NCI-H1436 (cell line): ENCODE results near the gene IPPK.

Experiments used
- DNase-seq: peaks from one replicate; lab custom pipeline; 2025; lab: John Stamatoyannopoulos, UW

IPPK gene

GRCh38 chr9:92686954-92687353, 17.0 kb upstream of the IPPK start:
- no peak for DNase-seq

GRCh38 chr9:92685022-92685421, 15.1 kb upstream of the IPPK start:
- no peak for DNase-seq

GRCh38 chr9:92682269-92682668, 12.3 kb upstream of the IPPK start:
- no peak for DNase-seq

GRCh38 chr9:92680166-92681119, 10.5 kb upstream of the IPPK start:
- no peak for DNase-seq

- no peak for DNase-seq
These were observed 9.7 kb upstream of the IPPK start for GRCh38 chr9:92679413-92680165.

GRCh38 chr9:92671323-92671722, 1.4 kb upstream of the IPPK start:
- no peak for DNase-seq

- DNase-seq, result no peak
These were observed 423 bp downstream of the IPPK start for GRCh38 chr9:92669527-92669889.

GRCh38 chr9:92668746-92669526, 995 bp downstream of the IPPK start:
- no peak for DNase-seq

- DNase-seq, result no peak
These were observed 2.9 kb downstream of the IPPK start for GRCh38 chr9:92666912-92667532.

- DNase-seq, result no peak
These were observed 3.7 kb downstream of the IPPK start for GRCh38 chr9:92666236-92666635.

GRCh38 chr9:92665836-92666235, 4.1 kb downstream of the IPPK start:
- DNase-seq, result no peak

- DNase-seq, result no peak
These were observed 5.4 kb downstream of the IPPK start for GRCh38 chr9:92664394-92665152.

GRCh38 chr9:92663951-92664350, 6.0 kb downstream of the IPPK start:
- no peak for DNase-seq

- DNase-seq, result no peak
These were observed 6.8 kb downstream of the IPPK start for GRCh38 chr9:92663126-92663525.

GRCh38 chr9:92661743-92662142, 8.2 kb downstream of the IPPK start:
- no peak for DNase-seq

- DNase-seq, result no peak
These were observed 8.8 kb downstream of the IPPK start for GRCh38 chr9:92661127-92661526.

GRCh38 chr9:92660266-92660665, 9.7 kb downstream of the IPPK start:
- no peak for DNase-seq

GRCh38 chr9:92659601-92660000, 10.3 kb downstream of the IPPK start:
- no peak for DNase-seq

- no peak for DNase-seq
These were observed 11.3 kb downstream of the IPPK start for GRCh38 chr9:92658611-92659010.

GRCh38 chr9:92658176-92658575, 11.8 kb downstream of the IPPK start:
- no peak for DNase-seq
